Vagina (tissue), 2 donors: ENCODE measurements around the gene INHBB. TPM values are rescaled to one million over a fixed set of nuclear protein-coding genes. Genes with fewer than 3 reads are reported as not detected.

ENCODE experiments used
- DNase-seq, 2 donors: peaks; one replicate each; pipeline ENCODE4 v3.0.0-alpha.2; 2017; ENCODE audit errors: extremely low spot score in 2 of 2
- H3K27ac ChIP-seq: fragments of 200-600 bp; sonication (generic); one replicate; pipeline ENCODE4 v1.5.1; 2019
- H3K27me3 ChIP-seq: fragments of 200-600 bp; sonication (generic); one replicate; pipeline ENCODE4 v1.5.1; 2019
- H3K36me3 ChIP-seq, 2 donors: fragments of 200-600 bp; sonication (generic); one replicate each; pipeline ENCODE4 v1.5.1; 2017 to 2019
- H3K4me1 ChIP-seq: fragments of 200-600 bp; sonication (generic); one replicate; pipeline ENCODE4 v1.5.1; 2019
- H3K4me3 ChIP-seq, 2 donors: fragments of 200-600 bp; sonication (generic); 1 replicate in 1 of 2; 2 replicates in 1 of 2; pipeline ENCODE4 v1.5.1; 2016 to 2019
- H3K9me3 ChIP-seq: fragments of 200-600 bp; sonication (generic); one replicate; pipeline ENCODE4 v1.5.1; 2019
- CTCF ChIP-seq, 3 experiments: fragments of 450-650 bp in 2 of 3; fragments of 200-600 bp in 1 of 3; sonication (generic) in 1 of 3; IDR thresholded peaks; one replicate each; pipeline ENCODE4 v1.5.1; 2017 to 2019; ENCODE audit warnings: antibody characterized with exemption in 3 of 3, mild to moderate bottlenecking in 2 of 3, moderate library complexity in 2 of 3
- POLR2A ChIP-seq, 2 donors: fragments of 450-650 bp; IDR thresholded peaks; one replicate each; pipeline ENCODE4 v1.6.1; 2017; ENCODE audit warnings: antibody characterized with exemption in 2 of 2, mild to moderate bottlenecking in 2 of 2, moderate library complexity in 2 of 2
- POLR2AphosphoS5 ChIP-seq, 2 donors: sonication (generic); formaldehyde crosslinking; IDR thresholded peaks; one replicate each; pipeline ENCODE4 v1.9.0; 2017; ENCODE audit warnings: antibody characterized with exemption in 2 of 2, mild to moderate bottlenecking in 2 of 2, low read depth in 1 of 2; ENCODE audit not compliant: insufficient read depth in 1 of 2
- intact Hi-C: fragments of 100-400 bp; cut with DNase I; formaldehyde crosslinking; loops from one replicate; pipeline ENCODE4 v1.15.1; 2023
- total RNA-seq: library from RNA; depleted of rRNA; stranded (reverse); fragments of >200 nt; gene quantifications from one replicate; pipeline ENCODE4 v1.2.3, GENCODE V29; 2016

The INHBB gene
- total RNA-seq, 1 donor from 2014 or later: 19.4 TPM

- no peak overlapping the region for H3K4me3 ChIP-seq
- no peaks in the 10 kb centered on the region for H3K9me3 ChIP-seq
- no peak overlapping the region for H3K27ac ChIP-seq
- no peaks in the 10 kb centered on the region for H3K27me3 ChIP-seq
- intact Hi-C loops: no loop called here
- TF ChIP-seq POLR2AphosphoS5 (IDR thresholded peaks at IDR 0.05; ENCODE audit: insufficient read depth in 1 of 2, low read depth in 1 of 2) (no peak), CTCF (IDR thresholded peaks at IDR 0.05) (no peak), POLR2A (IDR thresholded peaks at IDR 0.05) (no peak)
- no peaks in the 10 kb centered on the region for H3K4me1 ChIP-seq
- H3K36me3 ChIP-seq: no peaks in the 10 kb centered on the region
- no peak for DNase-seq
These were observed 14.4 kb downstream of the INHBB start for GRCh38 chr2:120360307-120360855.

- Histone ChIP-seq H3K9me3 (no peaks in the 10 kb centered on the region), H3K4me3 (no peak overlapping the region), H3K27ac (no peak overlapping the region), H3K27me3 (no peaks in the 10 kb centered on the region), H3K4me1 (no peaks in the 10 kb centered on the region), H3K36me3 (no peaks in the 10 kb centered on the region)
- TF ChIP-seq CTCF (IDR thresholded peaks at IDR 0.05): no peak
- TF ChIP-seq POLR2AphosphoS5 (IDR thresholded peaks at IDR 0.05; ENCODE audit: insufficient read depth in 1 of 2, low read depth in 1 of 2): no peak
- no peak for TF ChIP-seq POLR2A (IDR thresholded peaks at IDR 0.05)
- intact Hi-C loops: no loop called here
- DNase-seq: no peak
These were observed 17.0 kb downstream of the INHBB start for GRCh38 chr2:120362926-120363325.

GRCh38 chr2:120365236-120365793 lies 19.4 kb downstream of the INHBB start:
- H3K27ac ChIP-seq: no peak overlapping the region
- no peak for TF ChIP-seq CTCF (IDR thresholded peaks at IDR 0.05)
- no peak for TF ChIP-seq POLR2AphosphoS5 (IDR thresholded peaks at IDR 0.05; ENCODE audit: insufficient read depth in 1 of 2, low read depth in 1 of 2)
- TF ChIP-seq POLR2A (IDR thresholded peaks at IDR 0.05): no peak
- intact Hi-C loops: no loop called here
- H3K27me3 ChIP-seq: no peaks in the 10 kb centered on the region
- H3K4me1 ChIP-seq: no peaks in the 10 kb centered on the region
- H3K4me3 ChIP-seq: no peak overlapping the region
- no peaks in the 10 kb centered on the region for H3K9me3 ChIP-seq
- H3K36me3 ChIP-seq: no peaks in the 10 kb centered on the region
- DNase-seq: no peak

GRCh38 chr2:120366698-120367097 lies 20.8 kb downstream of the INHBB start:
- Histone ChIP-seq H3K4me1 (no peaks in the 10 kb centered on the region), H3K27ac (no peak overlapping the region), H3K27me3 (no peaks in the 10 kb centered on the region), H3K9me3 (no peaks in the 10 kb centered on the region), H3K36me3 (no peaks in the 10 kb centered on the region), H3K4me3 (no peak overlapping the region)
- TF ChIP-seq CTCF (IDR thresholded peaks at IDR 0.05) (no peak), POLR2A (IDR thresholded peaks at IDR 0.05) (no peak), POLR2AphosphoS5 (IDR thresholded peaks at IDR 0.05; ENCODE audit: insufficient read depth in 1 of 2, low read depth in 1 of 2) (no peak)
- no peak for DNase-seq
- intact Hi-C loops: no loop called here

GRCh38 chr2:120367221-120367620 lies 21.3 kb downstream of the INHBB start:
- TF ChIP-seq POLR2AphosphoS5 (IDR thresholded peaks at IDR 0.05; ENCODE audit: insufficient read depth in 1 of 2, low read depth in 1 of 2): no peak
- TF ChIP-seq CTCF (IDR thresholded peaks at IDR 0.05): no peak
- no peak for TF ChIP-seq POLR2A (IDR thresholded peaks at IDR 0.05)
- Histone ChIP-seq H3K27me3 (no peaks in the 10 kb centered on the region), H3K9me3 (no peaks in the 10 kb centered on the region), H3K4me3 (no peak overlapping the region), H3K27ac (no peak overlapping the region), H3K4me1 (no peaks in the 10 kb centered on the region), H3K36me3 (no peaks in the 10 kb centered on the region)
- DNase-seq: no peak
- intact Hi-C loops: no loop called here
